ENCODE results near the gene TRMT112.

DNA sequence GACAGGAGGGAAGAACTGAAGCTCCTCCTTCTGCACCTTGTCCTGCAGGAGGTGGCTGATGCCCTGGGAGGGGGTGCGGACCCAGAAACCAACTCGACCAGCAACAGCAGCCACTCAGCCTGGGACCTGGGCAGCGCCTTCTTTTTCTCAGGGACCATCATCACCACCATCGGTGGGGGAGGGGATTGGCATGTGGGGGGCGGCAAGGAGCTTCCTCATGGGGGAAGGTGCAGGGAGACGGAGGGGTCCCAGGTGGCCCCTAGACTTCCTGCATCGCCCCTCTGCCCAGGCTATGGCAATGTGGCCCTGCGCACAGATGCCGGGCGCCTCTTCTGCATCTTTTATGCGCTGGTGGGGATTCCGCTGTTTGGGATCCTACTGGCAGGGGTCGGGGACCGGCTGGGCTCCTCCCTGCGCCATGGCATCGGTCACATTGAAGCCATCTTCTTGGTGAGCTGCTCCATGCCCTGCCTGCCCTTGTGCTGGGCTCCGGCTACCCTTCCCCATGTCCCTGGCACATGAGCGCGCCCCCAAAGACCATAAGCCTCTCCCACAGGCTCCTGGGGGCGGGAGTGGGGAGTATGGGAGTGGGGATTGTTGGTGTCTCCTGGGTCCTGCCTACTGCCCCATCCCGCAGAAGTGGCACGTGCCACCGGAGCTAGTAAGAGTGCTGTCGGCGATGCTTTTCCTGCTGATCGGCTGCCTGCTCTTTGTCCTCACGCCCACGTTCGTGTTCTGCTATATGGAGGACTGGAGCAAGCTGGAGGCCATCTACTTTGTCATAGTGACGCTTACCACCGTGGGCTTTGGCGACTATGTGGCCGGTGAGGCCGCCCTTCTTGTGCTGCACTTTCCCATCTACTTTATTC, 20.3 kb downstream of the TRMT112 start:
- TF ChIP-seq, protein P1, sequence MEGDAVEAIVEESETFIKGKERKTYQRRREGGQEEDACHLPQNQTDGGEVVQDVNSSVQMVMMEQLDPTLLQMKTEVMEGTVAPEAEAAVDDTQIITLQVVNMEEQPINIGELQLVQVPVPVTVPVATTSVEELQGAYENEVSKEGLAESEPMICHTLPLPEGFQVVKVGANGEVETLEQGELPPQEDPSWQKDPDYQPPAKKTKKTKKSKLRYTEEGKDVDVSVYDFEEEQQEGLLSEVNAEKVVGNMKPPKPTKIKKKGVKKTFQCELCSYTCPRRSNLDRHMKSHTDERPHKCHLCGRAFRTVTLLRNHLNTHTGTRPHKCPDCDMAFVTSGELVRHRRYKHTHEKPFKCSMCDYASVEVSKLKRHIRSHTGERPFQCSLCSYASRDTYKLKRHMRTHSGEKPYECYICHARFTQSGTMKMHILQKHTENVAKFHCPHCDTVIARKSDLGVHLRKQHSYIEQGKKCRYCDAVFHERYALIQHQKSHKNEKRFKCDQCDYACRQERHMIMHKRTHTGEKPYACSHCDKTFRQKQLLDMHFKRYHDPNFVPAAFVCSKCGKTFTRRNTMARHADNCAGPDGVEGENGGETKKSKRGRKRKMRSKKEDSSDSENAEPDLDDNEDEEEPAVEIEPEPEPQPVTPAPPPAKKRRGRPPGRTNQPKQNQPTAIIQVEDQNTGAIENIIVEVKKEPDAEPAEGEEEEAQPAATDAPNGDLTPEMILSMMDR (IDR thresholded peaks at IDR 0.05), result no peak
- no peak for TF ChIP-seq POLR2A (IDR thresholded peaks at IDR 0.05)

Data from right lobe of liver (tissue), 4 donors.